WTC11 (cell line): ENCODE data around the gene BLOC1S5. TPM values are rescaled to one million over a fixed set of nuclear protein-coding genes. Genes with fewer than 3 reads are reported as not detected.

Experiments
- ATAC-seq: fragments of 200-7000 bp; cut with Tn5 transposase; 2 replicates; pipeline ENCODE4 v1.10.0; 2021; ENCODE audit warnings: mild to moderate bottlenecking, moderate library complexity
- CTCF ChIA-PET: fragments of 300-600 bp; sonication (Branson Sonifier 250); formaldehyde crosslinking; loops from one replicate; lab custom pipeline; 2021; ENCODE audit warnings: antibody characterized with exemption; lab: Charles Lee
- POLR2A ChIA-PET: fragments of 350-600 bp; sonication (Branson Sonifier 250); formaldehyde crosslinking; loops from one replicate; lab custom pipeline; 2021; ENCODE audit warnings: antibody characterized with exemption; lab: Charles Lee
- DNase-seq: peaks from one replicate; pipeline ENCODE4 v3.0.0; 2021; ENCODE audit warnings: low spot score
- H3K27ac Mint-ChIP-seq: 2 replicates; pipeline ENCODE4 v1.8.0; 2021; ENCODE audit warnings: mixed read lengths
- H3K27me3 Mint-ChIP-seq: 2 replicates; pipeline ENCODE4 v1.8.0; 2021; ENCODE audit warnings: low read depth, mild to moderate bottlenecking, moderate library complexity, mixed read lengths
- H3K36me3 Mint-ChIP-seq: 2 replicates; pipeline ENCODE4 v1.8.0; 2021; ENCODE audit warnings: mixed read lengths
- H3K4me1 Mint-ChIP-seq: 2 replicates; pipeline ENCODE4 v1.8.0; 2022; ENCODE audit warnings: mixed read lengths
- H3K4me3 Mint-ChIP-seq: 2 replicates; pipeline ENCODE4 v1.8.0; 2021; ENCODE audit warnings: mild to moderate bottlenecking, moderate library complexity, mixed read lengths
- H3K9me3 Mint-ChIP-seq: 2 replicates; pipeline ENCODE4 v1.8.0; 2021; ENCODE audit warnings: mixed read lengths
- ATF3 ChIP-seq: sonication (generic); formaldehyde crosslinking; conservative IDR thresholded peaks from 2 replicates; pipeline ENCODE4 v1.8.1; 2022; ENCODE audit warnings: mild to moderate bottlenecking, missing genetic modification reagents
- CBFB ChIP-seq: sonication (generic); formaldehyde crosslinking; IDR thresholded peaks from 2 replicates; pipeline ENCODE4 v1.8.1; 2022; ENCODE audit warnings: mild to moderate bottlenecking, low read depth, missing genetic modification reagents
- CREB1 ChIP-seq: sonication (generic); formaldehyde crosslinking; IDR thresholded peaks from 2 replicates; pipeline ENCODE4 v1.8.0; 2023; ENCODE audit warnings: mild to moderate bottlenecking, missing genetic modification reagents
- CTCF ChIP-seq: fragments of 200-600 bp; IDR thresholded peaks from 2 replicates; pipeline ENCODE4 v1.8.0; 2022; ENCODE audit warnings: antibody characterized with exemption
- FOXK1 ChIP-seq: sonication (generic); formaldehyde crosslinking; IDR thresholded peaks from 2 replicates; pipeline ENCODE4 v1.8.0; 2022; ENCODE audit warnings: mild to moderate bottlenecking, moderate library complexity, missing genetic modification reagents
- GTF2I ChIP-seq: fragments of 250-450 bp; sonication (Bioruptor Pico); conservative IDR thresholded peaks from 2 replicates; pipeline ENCODE4 v1.4.0; 2021; ENCODE audit warnings: mild to moderate bottlenecking
- HMGXB4 ChIP-seq: sonication (generic); formaldehyde crosslinking; IDR thresholded peaks from 2 replicates; pipeline ENCODE4 v1.8.1; 2023; ENCODE audit warnings: mild to moderate bottlenecking, moderate library complexity, missing genetic modification reagents
- KAT7 ChIP-seq: sonication (generic); formaldehyde crosslinking; IDR thresholded peaks from 2 replicates; pipeline ENCODE4 v1.8.1; 2023; ENCODE audit warnings: missing genetic modification reagents, mild to moderate bottlenecking, borderline replicate concordance
- MXD4 ChIP-seq: fragments of 250-450 bp; sonication (Bioruptor Pico); IDR thresholded peaks from 2 replicates; pipeline ENCODE4 v1.8.0; 2021; ENCODE audit warnings: mild to moderate bottlenecking, moderate library complexity, borderline replicate concordance
- MYBL2 ChIP-seq: sonication (generic); formaldehyde crosslinking; IDR thresholded peaks from 2 replicates; pipeline ENCODE4 v1.8.1; 2023; ENCODE audit warnings: mild to moderate bottlenecking, moderate library complexity, missing genetic modification reagents
- SP1 ChIP-seq: sonication (generic); formaldehyde crosslinking; conservative IDR thresholded peaks from 2 replicates; pipeline ENCODE4 v1.8.1; 2022; ENCODE audit warnings: missing genetic modification reagents
- ZNF396 ChIP-seq: fragments of 250-450 bp; sonication (Bioruptor Pico); IDR thresholded peaks from 2 replicates; pipeline ENCODE4 v1.8.0; 2021; ENCODE audit warnings: mild to moderate bottlenecking, moderate library complexity, borderline replicate concordance
- ZNF423 ChIP-seq: fragments of 250-450 bp; sonication (Bioruptor Pico); IDR thresholded peaks from 2 replicates; pipeline ENCODE4 v2.1.2; 2022; ENCODE audit warnings: mild to moderate bottlenecking, moderate library complexity
- ZNF512 ChIP-seq: sonication (generic); formaldehyde crosslinking; IDR thresholded peaks from 2 replicates; pipeline ENCODE4 v1.8.1; 2022; ENCODE audit warnings: missing genetic modification reagents, borderline replicate concordance
- total RNA-seq: library from RNA; stranded (reverse); gene quantifications from 3 replicates; pipeline ENCODE4 v1.2.3, GENCODE V29; 2021
- TF ChIP-seq, protein P1 (sequence below): sonication (generic); formaldehyde crosslinking; IDR thresholded peaks from 2 replicates; pipeline ENCODE4 v1.8.1; 2023; ENCODE audit warnings: mild to moderate bottlenecking, missing genetic modification reagents
- TF ChIP-seq, protein P2 (sequence below): sonication (generic); formaldehyde crosslinking; IDR thresholded peaks from 2 replicates; pipeline ENCODE4 v1.8.1; 2022; ENCODE audit warnings: mild to moderate bottlenecking, moderate library complexity, missing genetic modification reagents
- TF ChIP-seq, protein P3 (sequence below): fragments of 250-450 bp; sonication (Bioruptor Pico); IDR thresholded peaks from 2 replicates; pipeline ENCODE4 v1.9.0; 2021; ENCODE audit warnings: moderate library complexity, mild to moderate bottlenecking, inconsistent platforms, borderline replicate concordance
- TF ChIP-seq, protein P4 (sequence below): fragments of 250-450 bp; sonication (Bioruptor Pico); IDR thresholded peaks from 2 replicates; pipeline ENCODE4 v1.9.0; 2021; ENCODE audit warnings: mild to moderate bottlenecking

BLOC1S5 gene
- total RNA-seq, 1 experiment from 2014 or later, result 17.9 TPM

DNA sequence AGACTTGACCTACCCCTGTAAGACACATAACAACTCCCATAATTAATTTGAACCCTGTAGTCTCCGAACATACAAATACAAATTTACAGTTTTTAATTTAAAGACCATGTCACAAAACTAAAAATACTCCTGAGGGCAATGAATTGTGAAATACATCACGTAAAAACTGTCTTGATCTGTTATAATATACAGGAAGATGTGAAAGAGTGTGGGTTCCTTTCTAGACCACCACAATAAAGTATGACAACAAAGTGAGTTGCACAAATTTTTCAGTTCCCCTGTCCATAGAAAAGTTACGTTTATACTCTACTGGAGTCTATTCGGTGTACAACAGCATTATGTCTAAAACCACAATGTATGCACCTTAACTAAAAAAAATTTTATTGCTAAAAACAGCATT lies 11.0 kb upstream of the BLOC1S5 start:
- TF ChIP-seq CBFB (CRISPR knock-in tag) (no peak), CREB1 (CRISPR knock-in tag) (no peak), CTCF (no peak)
- TF ChIP-seq, protein P1, sequence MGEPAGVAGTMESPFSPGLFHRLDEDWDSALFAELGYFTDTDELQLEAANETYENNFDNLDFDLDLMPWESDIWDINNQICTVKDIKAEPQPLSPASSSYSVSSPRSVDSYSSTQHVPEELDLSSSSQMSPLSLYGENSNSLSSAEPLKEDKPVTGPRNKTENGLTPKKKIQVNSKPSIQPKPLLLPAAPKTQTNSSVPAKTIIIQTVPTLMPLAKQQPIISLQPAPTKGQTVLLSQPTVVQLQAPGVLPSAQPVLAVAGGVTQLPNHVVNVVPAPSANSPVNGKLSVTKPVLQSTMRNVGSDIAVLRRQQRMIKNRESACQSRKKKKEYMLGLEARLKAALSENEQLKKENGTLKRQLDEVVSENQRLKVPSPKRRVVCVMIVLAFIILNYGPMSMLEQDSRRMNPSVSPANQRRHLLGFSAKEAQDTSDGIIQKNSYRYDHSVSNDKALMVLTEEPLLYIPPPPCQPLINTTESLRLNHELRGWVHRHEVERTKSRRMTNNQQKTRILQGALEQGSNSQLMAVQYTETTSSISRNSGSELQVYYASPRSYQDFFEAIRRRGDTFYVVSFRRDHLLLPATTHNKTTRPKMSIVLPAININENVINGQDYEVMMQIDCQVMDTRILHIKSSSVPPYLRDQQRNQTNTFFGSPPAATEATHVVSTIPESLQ, result no peak
- ChIA-PET CTCF (no interaction called here), POLR2A (no interaction called here)
- H3K9me3 Mint-ChIP-seq, result peaks cover 9% of the 10 kb centered on the region; the same call in 1 of the 2 replicates
- DNase-seq (no peak), ATAC-seq (no peak)
- no peak overlapping the region for H3K27ac Mint-ChIP-seq
- H3K4me3 Mint-ChIP-seq, result no peak overlapping the region
- H3K4me1 Mint-ChIP-seq, result no peaks in the 10 kb centered on the region
- peaks cover 34% of the 10 kb centered on the region for H3K36me3 Mint-ChIP-seq
- H3K27me3 Mint-ChIP-seq, result no peaks in the 10 kb centered on the region

GRCh38 chr6:8074213-8074612 lies 10.0 kb upstream of the BLOC1S5 start:
- ATAC-seq (no peak), DNase-seq (no peak)
- H3K27ac Mint-ChIP-seq, result no peak overlapping the region
- TF ChIP-seq ZNF423 (CRISPR knock-in tag), result no peak
- no peak for TF ChIP-seq FOXK1 (CRISPR knock-in tag)
- no peak for TF ChIP-seq SP1
- TF ChIP-seq, protein P2, sequence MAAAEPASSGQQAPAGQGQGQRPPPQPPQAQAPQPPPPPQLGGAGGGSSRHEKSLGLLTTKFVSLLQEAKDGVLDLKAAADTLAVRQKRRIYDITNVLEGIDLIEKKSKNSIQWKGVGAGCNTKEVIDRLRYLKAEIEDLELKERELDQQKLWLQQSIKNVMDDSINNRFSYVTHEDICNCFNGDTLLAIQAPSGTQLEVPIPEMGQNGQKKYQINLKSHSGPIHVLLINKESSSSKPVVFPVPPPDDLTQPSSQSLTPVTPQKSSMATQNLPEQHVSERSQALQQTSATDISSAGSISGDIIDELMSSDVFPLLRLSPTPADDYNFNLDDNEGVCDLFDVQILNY, result no peak
- no peak for TF ChIP-seq ATF3 (CRISPR knock-in tag)
- TF ChIP-seq KAT7 (CRISPR knock-in tag), result no peak
- no peaks in the 10 kb centered on the region for H3K4me1 Mint-ChIP-seq
- H3K27me3 Mint-ChIP-seq, result no peaks in the 10 kb centered on the region
- no peak overlapping the region for H3K4me3 Mint-ChIP-seq
- peaks cover 27% of the 10 kb centered on the region for H3K36me3 Mint-ChIP-seq
- ChIA-PET POLR2A (no interaction called here), CTCF (no interaction called here)
- H3K9me3 Mint-ChIP-seq, result peaks cover 9% of the 10 kb centered on the region; the same call in 1 of the 2 replicates

- Mint-ChIP-seq H3K9me3 (peaks cover 9% of the 10 kb centered on the region; the same call in 1 of the 2 replicates), H3K4me1 (no peaks in the 10 kb centered on the region), H3K27ac (no peak overlapping the region), H3K36me3 (peaks cover 24% of the 10 kb centered on the region), H3K4me3 (no peak overlapping the region), H3K27me3 (no peaks in the 10 kb centered on the region)
- ChIA-PET CTCF (no interaction called here), POLR2A (no interaction called here)
- DNase-seq, result no peak
- ATAC-seq, result no peak
- TF ChIP-seq ZNF396 (CRISPR knock-in tag) (no peak), ATF3 (CRISPR knock-in tag) (no peak), HMGXB4 (CRISPR knock-in tag) (no peak), MYBL2 (CRISPR knock-in tag) (no peak), ZNF512 (CRISPR knock-in tag) (no peak), MXD4 (CRISPR knock-in tag) (no peak), GTF2I (CRISPR knock-in tag) (no peak)
- TF ChIP-seq, protein P3, sequence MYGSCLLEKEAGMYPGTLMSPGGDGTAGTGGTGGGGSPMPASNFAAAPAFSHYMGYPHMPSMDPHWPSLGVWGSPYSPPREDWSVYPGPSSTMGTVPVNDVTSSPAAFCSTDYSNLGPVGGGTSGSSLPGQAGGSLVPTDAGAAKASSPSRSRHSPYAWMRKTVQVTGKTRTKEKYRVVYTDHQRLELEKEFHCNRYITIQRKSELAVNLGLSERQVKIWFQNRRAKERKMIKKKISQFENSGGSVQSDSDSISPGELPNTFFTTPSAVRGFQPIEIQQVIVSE, result no peak
- TF ChIP-seq, protein P2, result no peak
- TF ChIP-seq, protein P4, sequence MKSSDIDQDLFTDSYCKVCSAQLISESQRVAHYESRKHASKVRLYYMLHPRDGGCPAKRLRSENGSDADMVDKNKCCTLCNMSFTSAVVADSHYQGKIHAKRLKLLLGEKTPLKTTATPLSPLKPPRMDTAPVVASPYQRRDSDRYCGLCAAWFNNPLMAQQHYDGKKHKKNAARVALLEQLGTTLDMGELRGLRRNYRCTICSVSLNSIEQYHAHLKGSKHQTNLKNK, result no peak
These were observed 9.6 kb upstream of the BLOC1S5 start for GRCh38 chr6:8073758-8074157.
